HL-60 (cell line): Measurements from ENCODE around the gene CDHR5.

Experiments
- DNase-seq, 2 experiments: peaks; one replicate each; pipeline ENCODE4 v3.0.0-alpha.2; 2010 to 2020; ENCODE audit warnings: low read depth in 1 of 2, low spot score in 1 of 2
- H3K27ac ChIP-seq: fragments of 250-450 bp; sonication (Bioruptor Pico); replicated peaks from 2 replicates; pipeline ENCODE4 v1.5.1; 2020; ENCODE audit warnings: mild to moderate bottlenecking, moderate library complexity
- H3K27me3 ChIP-seq: fragments of 250-450 bp; sonication (Bioruptor Pico); 2 replicates; pipeline ENCODE4 v1.5.1; 2021; ENCODE audit warnings: mild to moderate bottlenecking, moderate library complexity; ENCODE audit not compliant: insufficient read depth, poor library complexity, severe bottlenecking
- H3K4me3 ChIP-seq: replicated peaks from 2 replicates; pipeline ENCODE4 v1.5.1; 2011; ENCODE audit warnings: mild to moderate bottlenecking, control low read depth, low read length; ENCODE audit not compliant: insufficient read depth
- CTCF ChIP-seq: IDR thresholded peaks from one replicate; pipeline ENCODE4 v1.5.1; 2011; ENCODE audit warnings: low read length, control low read depth, inconsistent platforms; ENCODE audit not compliant: insufficient read depth
- GABPA ChIP-seq: IDR thresholded peaks from 2 replicates; pipeline ENCODE4 v1.6.1; 2012; ENCODE audit warnings: low read depth
- POLR2AphosphoS5 ChIP-seq: IDR thresholded peaks from 2 replicates; pipeline ENCODE4 v1.6.1; 2012; ENCODE audit warnings: low read depth
- REST ChIP-seq: IDR thresholded peaks from 2 replicates; pipeline ENCODE4 v1.6.1; 2012; ENCODE audit warnings: low read depth; ENCODE audit not compliant: insufficient replicate concordance
- SPI1 ChIP-seq: IDR thresholded peaks from 2 replicates; pipeline ENCODE4 v1.6.1; 2012; ENCODE audit warnings: low read depth, mild to moderate bottlenecking, borderline replicate concordance

CDHR5 gene

GRCh38 chr11:609341-609811, 15.4 kb downstream of the CDHR5 start:
- Histone ChIP-seq H3K27ac (no peak overlapping the region), H3K4me3 (no peak overlapping the region), H3K27me3 (no peaks in the 10 kb centered on the region)
- TF ChIP-seq GABPA (no peak), REST (no peak), POLR2AphosphoS5 (no peak), CTCF (no peak), SPI1 (no peak)
- no peak for DNase-seq

GRCh38 chr11:608791-609251, 15.9 kb downstream of the CDHR5 start:
- no peak for TF ChIP-seq POLR2AphosphoS5
- Histone ChIP-seq H3K27me3 (no peaks in the 10 kb centered on the region), H3K4me3 (no peak overlapping the region), H3K27ac (no peak overlapping the region)
- no peak for DNase-seq

- TF ChIP-seq REST: no peak
- H3K27ac ChIP-seq: no peak overlapping the region
- no peaks in the 10 kb centered on the region for H3K27me3 ChIP-seq
- no peak for DNase-seq
- H3K4me3 ChIP-seq: no peak overlapping the region
Measured at GRCh38 chr11:607971-608659, 16.6 kb downstream of the CDHR5 start.

GRCh38 chr11:607020-607780, 17.6 kb downstream of the CDHR5 start:
- Histone ChIP-seq H3K4me3 (no peak overlapping the region), H3K27ac (no peak overlapping the region), H3K27me3 (no peaks in the 10 kb centered on the region)
- no peak for TF ChIP-seq CTCF
- no peak for TF ChIP-seq POLR2AphosphoS5
- no peak for TF ChIP-seq REST
- TF ChIP-seq SPI1: no peak
- TF ChIP-seq GABPA: no peak
- DNase-seq: no peak
